H1 (cell line): Measurements from ENCODE around the gene FAM131C.

Experiments used
- CTCF ChIP-seq, 3 experiments: IDR thresholded peaks; 1 replicate in 2 of 3; 2 replicates in 1 of 3; pipeline versions ENCODE4 v1.5.1 to v1.6.1; 2011; ENCODE audit warnings: low read length in 3 of 3, mild to moderate bottlenecking in 3 of 3, inconsistent platforms in 2 of 3, low read depth in 1 of 3, moderate library complexity in 1 of 3; ENCODE audit not compliant: insufficient read depth in 1 of 3; ENCODE audit errors: control extremely low read depth in 1 of 3
- EGR1 ChIP-seq: IDR thresholded peaks from 2 replicates; pipeline ENCODE4 v1.6.1; 2011; ENCODE audit warnings: low read depth, low read length, borderline replicate concordance
- TBP ChIP-seq: IDR thresholded peaks from 2 replicates; pipeline ENCODE4 v1.6.1; 2011; ENCODE audit warnings: low read depth, low read length, improper control_type of control experiment

GRCh38 chr1:16011936-16012589, 61.4 kb downstream of the FAM131C start:
- TF ChIP-seq CTCF (IDR thresholded peaks at IDR 0.05; ENCODE audit: control extremely low read depth in 1 of 3, insufficient read depth in 1 of 3, low read depth in 1 of 3, low read length in 3 of 3) (no peak), EGR1 (no peak), TBP (no peak)
